OCI-LY7 (cell line): ENCODE measurements around the gene PATJ.

ENCODE experiments used
- CTCF ChIP-seq: fragments of 200-600 bp; sonication (generic); conservative IDR thresholded peaks from 2 replicates; pipeline ENCODE4 v1.5.1; 2014; ENCODE audit warnings: mild to moderate bottlenecking, antibody characterized with exemption, low read length, moderate library complexity, mixed read lengths
- EZH2phosphoT487 ChIP-seq: fragments of 200-600 bp; sonication (generic); IDR thresholded peaks from 2 replicates; pipeline ENCODE4 v1.6.1; 2018; ENCODE audit warnings: low read depth, borderline replicate concordance, mild to moderate bottlenecking, mixed run types, antibody characterized with exemption, low read length, moderate library complexity, mixed read lengths

- TF ChIP-seq CTCF = no peak
- no peak for TF ChIP-seq EZH2phosphoT487
Observed at GRCh38 chr1:61869691-61870109, 127.4 kb downstream of the PATJ start.
